GM12878 (cell line): ENCODE data around the gene PHLDB3. TPM values are rescaled to one million over a fixed set of nuclear protein-coding genes. Genes with fewer than 3 reads are reported as not detected.

Experiments used
- ATAC-seq: fragments of 200-7000 bp; cut with Tn5 transposase; 3 replicates; pipeline ENCODE4 v1.9.1; 2020; ENCODE audit warnings: mild to moderate bottlenecking, moderate library complexity
- BruUV-seq: library from RNA; stranded (reverse); fragments of 400-500 nt; replicated peaks from 2 replicates; lab custom pipeline; 2021; lab: Mats Ljungman, UMichigan
- CTCF ChIA-PET: fragments of 300-600 bp; sonication (Branson Sonifier 250); formaldehyde crosslinking; extraction: SDS; loops from one replicate; lab custom pipeline; 2021; ENCODE audit warnings: inconsistent platforms; lab: Yijun Ruan, JAX
- POLR2A ChIA-PET: fragments of 350-600 bp; formaldehyde crosslinking; extraction: SDS; loops from one replicate; lab custom pipeline; 2021; ENCODE audit warnings: inconsistent platforms; lab: Charles Lee
- RAD21 ChIA-PET: fragments of 300-600 bp; sonication (Branson Sonifier 250); formaldehyde crosslinking; loops from one replicate; lab custom pipeline; 2023; ENCODE audit warnings: antibody characterized with exemption; ENCODE audit not compliant: unreplicated experiment; lab: Charles Lee
- SMC1A ChIA-PET: fragments of 300-600 bp; sonication (Branson Sonifier 250); formaldehyde crosslinking; loops from one replicate; lab custom pipeline; 2023; ENCODE audit not compliant: unreplicated experiment, uncharacterized antibody; lab: Charles Lee
- DNase-seq: peaks from one replicate; pipeline ENCODE4 v3.0.0-alpha.2; 2011; ENCODE audit warnings: low read depth, low spot score
- FAIRE-seq: peaks from 3 replicates; lab custom pipeline; 2011; peaks lifted over from hg19 to GRCh38; lab: Jason Lieb, UNC
- H2AFZ ChIP-seq: 2 replicates; pipeline ENCODE4 v1.6.0; 2011; ENCODE audit warnings: low read depth, low read length, control low read depth; ENCODE audit not compliant: control insufficient read depth
- H3K27ac ChIP-seq: 2 replicates; pipeline ENCODE4 v1.5.1; 2011; ENCODE audit warnings: control low read depth; ENCODE audit not compliant: control insufficient read depth, insufficient read depth
- H3K27me3 ChIP-seq, 2 experiments: replicated peaks in 1 of 2; 2 replicates each; pipeline versions ENCODE4 v1.6.0 to v1.6.1; 2011; ENCODE audit warnings: low read length in 1 of 2; ENCODE audit not compliant: control insufficient read depth in 2 of 2, insufficient read depth in 2 of 2
- H3K36me3 ChIP-seq, 2 experiments: 2 replicates each; pipeline ENCODE4 v1.5.1; 2011; ENCODE audit warnings: low read length in 1 of 2; ENCODE audit not compliant: control insufficient read depth in 2 of 2, insufficient read depth in 2 of 2
- H3K4me1 ChIP-seq: 2 replicates; pipeline ENCODE4 v1.6.1; 2011; ENCODE audit warnings: mild to moderate bottlenecking, low read length, moderate library complexity, mixed read lengths; ENCODE audit not compliant: control insufficient read depth, insufficient read depth
- H3K4me2 ChIP-seq: 2 replicates; pipeline ENCODE4 v1.6.0; 2011; ENCODE audit warnings: control low read depth; ENCODE audit not compliant: control insufficient read depth, insufficient read depth
- H3K4me3 ChIP-seq: fragments of 200-600 bp; sonication (generic); 2 replicates; pipeline ENCODE4 v1.5.1; 2016
- H3K79me2 ChIP-seq: 2 replicates; pipeline ENCODE4 v1.6.0; 2011; ENCODE audit warnings: low read length; ENCODE audit not compliant: control insufficient read depth, insufficient read depth
- H3K9ac ChIP-seq: 2 replicates; pipeline ENCODE4 v1.8.0; 2011; ENCODE audit warnings: low read length, control low read depth, mixed read lengths; ENCODE audit not compliant: control insufficient read depth, insufficient read depth
- H3K9me3 ChIP-seq: replicated peaks from 3 replicates; pipeline ENCODE4 v1.5.1; 2011; ENCODE audit warnings: mild to moderate bottlenecking, low read length; ENCODE audit not compliant: control insufficient read depth, insufficient read depth
- H4K20me1 ChIP-seq: 2 replicates; pipeline ENCODE4 v1.6.0; 2011; ENCODE audit not compliant: control insufficient read depth, insufficient read depth
- ASH2L ChIP-seq: fragments of 300-600, 200-600 bp; sonication (generic); IDR thresholded peaks from 2 replicates; pipeline ENCODE4 v1.6.1; 2017; ENCODE audit warnings: low read depth, mild to moderate bottlenecking, borderline replicate concordance
- BHLHE40 ChIP-seq, 2 experiments: fragments of 450-650 bp in 1 of 2; IDR thresholded peaks; 2 replicates each; pipeline ENCODE4 v1.6.1; 2011 to 2017; ENCODE audit warnings: low read depth in 2 of 2, borderline replicate concordance in 1 of 2, improper control_type of control experiment in 1 of 2, low read length in 1 of 2, mild to moderate bottlenecking in 1 of 2
- CHD2 ChIP-seq: IDR thresholded peaks from 2 replicates; pipeline ENCODE4 v1.6.1; 2011; ENCODE audit warnings: low read depth, low read length, improper control_type of control experiment, borderline replicate concordance
- CHD4 ChIP-seq: fragments of 200-600 bp; sonication (generic); IDR thresholded peaks from 2 replicates; pipeline ENCODE4 v1.6.1; 2016; ENCODE audit warnings: mild to moderate bottlenecking
- IKZF1 ChIP-seq: fragments of 450-650 bp; conservative IDR thresholded peaks from 2 replicates; pipeline ENCODE4 v1.6.1; 2017; ENCODE audit warnings: antibody characterized with exemption, mild to moderate bottlenecking
- KLF5 ChIP-seq: fragments of 450-650 bp; IDR thresholded peaks from 2 replicates; pipeline ENCODE4 v1.6.1; 2014; ENCODE audit warnings: mild to moderate bottlenecking; ENCODE audit not compliant: partially characterized antibody
- LARP7 ChIP-seq: fragments of 450-650 bp; IDR thresholded peaks from 2 replicates; pipeline ENCODE4 v1.6.1; 2017; ENCODE audit warnings: mild to moderate bottlenecking
- MEF2A ChIP-seq: IDR thresholded peaks from 2 replicates; pipeline ENCODE4 v1.6.1; 2011; ENCODE audit warnings: low read depth, mild to moderate bottlenecking, low read length, moderate library complexity; ENCODE audit not compliant: insufficient read depth
- MEF2B ChIP-seq: fragments of 450-650 bp; IDR thresholded peaks from 2 replicates; pipeline ENCODE4 v1.6.1; 2018; ENCODE audit warnings: mild to moderate bottlenecking, moderate library complexity; ENCODE audit not compliant: partially characterized antibody, poor library complexity, severe bottlenecking
- MYB ChIP-seq: fragments of 150-350 bp; IDR thresholded peaks from 2 replicates; pipeline ENCODE4 v1.6.1; 2014; ENCODE audit warnings: mild to moderate bottlenecking, low read depth, low read length, borderline replicate concordance
- POLR2A ChIP-seq: IDR thresholded peaks from 2 replicates; pipeline ENCODE4 v1.6.1; 2011; ENCODE audit warnings: low read depth, mild to moderate bottlenecking, low read length
- POLR2AphosphoS5 ChIP-seq: IDR thresholded peaks from 2 replicates; pipeline ENCODE4 v1.6.1; 2011; ENCODE audit warnings: mild to moderate bottlenecking, low read length, inconsistent platforms
- STAT3 ChIP-seq: IDR thresholded peaks from 2 replicates; pipeline ENCODE4 v1.6.1; 2011; ENCODE audit warnings: low read depth, low read length, improper control_type of control experiment
- SUZ12 ChIP-seq: fragments of 200-600 bp; sonication (generic); IDR thresholded peaks from one replicate; pipeline ENCODE4 v1.6.1; 2018; ENCODE audit warnings: antibody characterized with exemption, mild to moderate bottlenecking; ENCODE audit not compliant: unreplicated experiment
- ZNF622 ChIP-seq: fragments of 450-650 bp; IDR thresholded peaks from 2 replicates; pipeline ENCODE4 v1.6.1; 2017; ENCODE audit warnings: mild to moderate bottlenecking, inconsistent platforms
- WGBS: methylation state at CpG from one replicate; pipeline ENCODE4 v1.1.6; 2016; ENCODE audit warnings: low lambda C conversion rate; ENCODE audit not compliant: insufficient replicate concordance, insufficient coverage; ENCODE audit errors: missing lambda C conversion rate; 5-methylcytosine and 5-hydroxymethylcytosine counted together
- in situ Hi-C: fragments of 300-500 bp; cut with MboI; formaldehyde crosslinking; loops from 9 replicates; pipeline ENCODE4 v1.14.3; 2018; ENCODE audit warnings: mixed read lengths
- intact Hi-C: fragments of 100-400 bp; cut with micrococcal nuclease; formaldehyde crosslinking; loops from one replicate; pipeline ENCODE4 v1.14.2; 2022; ENCODE audit not compliant: unreplicated experiment
- polyA plus RNA-seq, 11 experiments: library from polyadenylated mRNA; depleted of rRNA in 4 of 11; unstranded in 6 of 11; stranded (reverse) in 5 of 11; fragments of >200 nt; fragmentation: Nextera tagmentation in 4 of 11; fragmentation: Illumina TruSeq in 1 of 11; extraction: Ambion mirVana in 4 of 11; extraction: Trizol in 1 of 11; gene quantifications; 1 replicate in 1 of 11; 2 replicates in 10 of 11; pipeline versions ENCODE4 v1.2.1 to v1.2.3, GENCODE V29; 2011 to 2016; ENCODE audit warnings: inconsistent platforms in 2 of 11, missing spikeins in 2 of 11, low read depth in 1 of 11
- total RNA-seq, 4 experiments: library from RNA; depleted of rRNA in 3 of 4; stranded (reverse); fragments of >200 nt in 3 of 4; fragmentation: Illumina TruSeq in 1 of 4; extraction: Trizol in 1 of 4; gene quantifications; 2 replicates each; pipeline versions ENCODE4 v1.2.1 to v1.2.3, GENCODE V29; 2013 to 2021
- TF ChIP-seq, protein P1 (sequence below): fragments of 450-650 bp; IDR thresholded peaks from 2 replicates; pipeline ENCODE4 v1.6.1; 2018; ENCODE audit warnings: mild to moderate bottlenecking, low read depth, moderate library complexity; ENCODE audit not compliant: partially characterized antibody

PHLDB3 gene
- total and polyA plus RNA-seq, 10 of the 15 experiments (the other 5 are each of a cell fraction or from before 2014, with no cell fraction given): 0.13 to 13.0 (median 5.5) TPM

DNA sequence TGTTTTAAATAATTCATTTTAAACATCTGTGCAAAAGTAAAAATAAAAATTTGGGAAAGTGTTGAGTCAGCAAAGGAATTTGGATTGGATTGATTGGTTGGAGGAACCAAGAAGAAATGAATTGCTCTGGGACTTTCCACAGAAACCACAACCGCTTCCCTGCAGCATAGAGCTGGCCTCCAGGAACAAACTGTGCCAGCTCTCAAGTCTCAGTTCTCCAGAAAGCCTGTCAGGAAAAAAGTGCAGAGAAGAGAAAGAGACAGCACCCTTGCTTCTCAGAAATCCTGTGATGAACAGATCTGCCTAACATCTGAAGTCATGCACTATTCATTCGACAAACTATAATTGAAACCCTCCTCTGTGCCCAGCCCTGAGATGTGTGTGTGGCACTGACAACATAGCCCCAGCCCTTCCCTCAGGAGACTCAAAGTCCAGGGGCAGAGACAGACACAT, 54.0 kb downstream of the PHLDB3 start (continued):
- TF ChIP-seq IKZF1: 0 out of 2 replicates have a peak, but pooled peaks have one; percentile 29
- TF ChIP-seq, protein P1, sequence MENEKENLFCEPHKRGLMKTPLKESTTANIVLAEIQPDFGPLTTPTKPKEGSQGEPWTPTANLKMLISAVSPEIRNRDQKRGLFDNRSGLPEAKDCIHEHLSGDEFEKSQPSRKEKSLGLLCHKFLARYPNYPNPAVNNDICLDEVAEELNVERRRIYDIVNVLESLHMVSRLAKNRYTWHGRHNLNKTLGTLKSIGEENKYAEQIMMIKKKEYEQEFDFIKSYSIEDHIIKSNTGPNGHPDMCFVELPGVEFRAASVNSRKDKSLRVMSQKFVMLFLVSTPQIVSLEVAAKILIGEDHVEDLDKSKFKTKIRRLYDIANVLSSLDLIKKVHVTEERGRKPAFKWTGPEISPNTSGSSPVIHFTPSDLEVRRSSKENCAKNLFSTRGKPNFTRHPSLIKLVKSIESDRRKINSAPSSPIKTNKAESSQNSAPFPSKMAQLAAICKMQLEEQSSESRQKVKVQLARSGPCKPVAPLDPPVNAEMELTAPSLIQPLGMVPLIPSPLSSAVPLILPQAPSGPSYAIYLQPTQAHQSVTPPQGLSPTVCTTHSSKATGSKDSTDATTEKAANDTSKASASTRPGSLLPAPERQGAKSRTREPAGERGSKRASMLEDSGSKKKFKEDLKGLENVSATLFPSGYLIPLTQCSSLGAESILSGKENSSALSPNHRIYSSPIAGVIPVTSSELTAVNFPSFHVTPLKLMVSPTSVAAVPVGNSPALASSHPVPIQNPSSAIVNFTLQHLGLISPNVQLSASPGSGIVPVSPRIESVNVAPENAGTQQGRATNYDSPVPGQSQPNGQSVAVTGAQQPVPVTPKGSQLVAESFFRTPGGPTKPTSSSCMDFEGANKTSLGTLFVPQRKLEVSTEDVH: no peak
- TF ChIP-seq MEF2B: no peak

DNA sequence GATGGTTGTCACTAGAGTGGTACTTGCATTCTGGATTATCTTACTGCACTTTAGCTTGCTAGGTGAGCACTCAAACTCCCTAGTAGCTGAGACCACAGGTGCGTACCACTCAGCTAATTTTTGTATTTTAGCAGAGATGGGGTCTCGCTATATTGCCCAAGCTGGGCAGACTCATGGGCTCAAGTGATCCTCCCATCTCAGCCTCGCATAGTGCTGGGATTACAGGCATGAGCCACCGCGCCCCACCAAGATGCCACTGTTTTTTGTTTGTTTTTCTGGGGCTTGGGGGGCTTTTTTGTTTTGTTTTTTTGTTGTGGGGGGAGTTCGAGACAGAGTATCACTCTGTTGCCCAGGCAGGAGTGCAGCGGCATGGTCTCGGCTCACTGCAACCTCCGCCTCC, 56.9 kb downstream of the PHLDB3 start:
- no TSS peak for BruUV-seq
- Histone ChIP-seq H3K9ac (no peak overlapping the region), H3K79me2 (no peaks in the 10 kb centered on the region), H3K4me2 (no peak overlapping the region), H3K36me3 (no peaks in the 10 kb centered on the region), H3K4me3 (no peak overlapping the region)
- in situ Hi-C loops: loop anchor here (5.0 to 10.0 kb wide), 2 partner anchors 75 to 357 kb away; partner anchors contain the start of gene LYPD5
- no peak for ATAC-seq
- RAD21 ChIA-PET: interaction anchor here (0.8 to 9.1 kb wide), 20 partner anchors 9 to 362 kb away, joined by 3 to 186 read pairs (median 4); partner anchors contain the start of genes ETHE1, IRGQ, PHLDB3 and ZNF575
- TF ChIP-seq ZNF622 (no peak), SUZ12 (no peak), BHLHE40 (IDR thresholded peaks at IDR 0.05; ENCODE audit: borderline replicate concordance in 1 of 2, low read depth in 2 of 2, low read length in 1 of 2) (no peak), POLR2A (no peak), ASH2L (no peak), CHD4 (no peak), KLF5 (no peak), CHD2 (no peak), MYB (no peak), POLR2AphosphoS5 (no peak), LARP7 (no peak), STAT3 (no peak), MEF2A (no peak)
- TF ChIP-seq, all 136 proteins: peak for 0
- ChIA-PET CTCF (interaction anchor here (0.9 to 6.6 kb wide), 31 partner anchors 9 to 364 kb away, joined by 3 to 393 read pairs (median 6); partner anchors contain the start of genes ETHE1, IRGQ, LYPD3 and PHLDB3), SMC1A (interaction anchor here (1.0 to 6.3 kb wide), 20 partner anchors 8 to 362 kb away, joined by 3 to 194 read pairs (median 7); partner anchors contain the start of genes IRGQ, ZNF575 and ZNF576), POLR2A (interaction anchor here (0.9 to 1.0 kb wide), 2 partner anchors 72 to 78 kb away, joined by 4 to 5 read pairs; no protein-coding TSS in a partner anchor)
- FAIRE-seq: no peak
- no peaks in the 10 kb centered on the region for H4K20me1 ChIP-seq
- no peaks in the 10 kb centered on the region for H3K4me1 ChIP-seq
- peaks cover 0 to 2% of the 10 kb centered on the region in 2 experiments; a peak in 1 of 4 replicates for H3K27me3 ChIP-seq
- intact Hi-C loops: loop anchor here (1.0 to 10.0 kb wide), 5 partner anchors 55 to 337 kb away; partner anchors contain the start of genes KCNN4 and PHLDB3
- DNase-seq: no peak
- H2AFZ ChIP-seq: no peak overlapping the region
- no peak overlapping the region for H3K27ac ChIP-seq
- H3K9me3 ChIP-seq: no peaks in the 10 kb centered on the region; the same call in 2 of the 3 replicates
- 82% methylated on average over 9 of the region's 9 CpGs for WGBS
